Measurements from ENCODE around the gene CCDC146.
"Not testable (repeated sequence)": the region's sequence is repeated elsewhere in the genome, so short reads cannot be mapped to it uniquely, and the experiment has no call there.

The CCDC146 gene

GRCh38 chr7:77326131-77326530 lies 203.7 kb downstream of the CCDC146 start:
- Histone ChIP-seq H3K4me3 (ENCODE audit: low read length in 2 of 2) (no peak overlapping the region), H3K27me3 (ENCODE audit: control insufficient read depth in 2 of 2, insufficient read depth in 2 of 2, low read length in 2 of 2) (no peaks in the 10 kb centered on the region), H3K9ac (ENCODE audit: low read depth in 1 of 2, low read length in 2 of 2) (no peak overlapping the region), H3K4me1 (ENCODE audit: control insufficient read depth in 2 of 2, insufficient read depth in 2 of 2, low read length in 2 of 2) (peaks cover 0 to 5% of the 10 kb centered on the region in 2 donors), H3K9me3 (ENCODE audit: control insufficient read depth in 2 of 2, low read length in 2 of 2) (no peaks in the 10 kb centered on the region), H3K36me3 (ENCODE audit: control insufficient read depth in 2 of 2, insufficient read depth in 2 of 2, low read length in 2 of 2) (peaks cover 0 to 3% of the 10 kb centered on the region in 2 donors), H3K27ac (ENCODE audit: low read depth in 2 of 2, low read length in 2 of 2) (no peak overlapping the region)

GRCh38 chr7:77327067-77327931 lies 204.9 kb downstream of the CCDC146 start:
- Histone ChIP-seq H3K27me3 (ENCODE audit: control insufficient read depth in 2 of 2, insufficient read depth in 2 of 2, low read length in 2 of 2) (no peaks in the 10 kb centered on the region), H3K4me3 (ENCODE audit: low read length in 2 of 2) (no peak overlapping the region), H3K9ac (ENCODE audit: low read depth in 1 of 2, low read length in 2 of 2) (no peak overlapping the region), H3K4me1 (ENCODE audit: control insufficient read depth in 2 of 2, insufficient read depth in 2 of 2, low read length in 2 of 2) (peaks cover 0 to 7% of the 10 kb centered on the region in 2 donors), H3K27ac (ENCODE audit: low read depth in 2 of 2, low read length in 2 of 2) (peak overlapping the region; percentile 0 to 7), H3K9me3 (ENCODE audit: control insufficient read depth in 2 of 2, low read length in 2 of 2) (no peaks in the 10 kb centered on the region), H3K36me3 (ENCODE audit: control insufficient read depth in 2 of 2, insufficient read depth in 2 of 2, low read length in 2 of 2) (no peaks in the 10 kb centered on the region)

GRCh38 chr7:77327932-77328628 lies 205.7 kb downstream of the CCDC146 start:
- H3K36me3 ChIP-seq (ENCODE audit: control insufficient read depth in 2 of 2, insufficient read depth in 2 of 2, low read length in 2 of 2), result no peaks in the 10 kb centered on the region
- H3K27me3 ChIP-seq (ENCODE audit: control insufficient read depth in 2 of 2, insufficient read depth in 2 of 2, low read length in 2 of 2), result no peaks in the 10 kb centered on the region
- H3K9ac ChIP-seq (ENCODE audit: low read depth in 1 of 2, low read length in 2 of 2), result no peak overlapping the region
- H3K4me3 ChIP-seq (ENCODE audit: low read length in 2 of 2), result no peak overlapping the region
- peaks cover 0 to 7% of the 10 kb centered on the region in 2 donors for H3K4me1 ChIP-seq (ENCODE audit: control insufficient read depth in 2 of 2, insufficient read depth in 2 of 2, low read length in 2 of 2)
- no peaks in the 10 kb centered on the region for H3K9me3 ChIP-seq (ENCODE audit: control insufficient read depth in 2 of 2, low read length in 2 of 2)
- peak overlapping the region; percentile 0 to 7 for H3K27ac ChIP-seq (ENCODE audit: low read depth in 2 of 2, low read length in 2 of 2)

GRCh38 chr7:77328669-77329068 lies 206.3 kb downstream of the CCDC146 start:
- peaks cover 0 to 7% of the 10 kb centered on the region in 2 donors for H3K4me1 ChIP-seq (ENCODE audit: control insufficient read depth in 2 of 2, insufficient read depth in 2 of 2, low read length in 2 of 2)
- no peaks in the 10 kb centered on the region for H3K36me3 ChIP-seq (ENCODE audit: control insufficient read depth in 2 of 2, insufficient read depth in 2 of 2, low read length in 2 of 2)
- H3K9ac ChIP-seq (ENCODE audit: low read depth in 1 of 2, low read length in 2 of 2), result no peak overlapping the region
- H3K27ac ChIP-seq (ENCODE audit: low read depth in 2 of 2, low read length in 2 of 2), result no peak overlapping the region
- H3K4me3 ChIP-seq (ENCODE audit: low read length in 2 of 2), result no peak overlapping the region
- H3K27me3 ChIP-seq (ENCODE audit: control insufficient read depth in 2 of 2, insufficient read depth in 2 of 2, low read length in 2 of 2), result no peaks in the 10 kb centered on the region
- H3K9me3 ChIP-seq (ENCODE audit: control insufficient read depth in 2 of 2, low read length in 2 of 2), result no peaks in the 10 kb centered on the region

- Histone ChIP-seq H3K4me3 (ENCODE audit: low read length in 2 of 2) (no peak overlapping the region), H3K36me3 (ENCODE audit: control insufficient read depth in 2 of 2, insufficient read depth in 2 of 2, low read length in 2 of 2) (no peaks in the 10 kb centered on the region), H3K27me3 (ENCODE audit: control insufficient read depth in 2 of 2, insufficient read depth in 2 of 2, low read length in 2 of 2) (no peaks in the 10 kb centered on the region), H3K27ac (ENCODE audit: low read depth in 2 of 2, low read length in 2 of 2) (no peak overlapping the region), H3K9ac (ENCODE audit: low read depth in 1 of 2, low read length in 2 of 2) (no peak overlapping the region), H3K4me1 (ENCODE audit: control insufficient read depth in 2 of 2, insufficient read depth in 2 of 2, low read length in 2 of 2) (peaks cover 0 to 7% of the 10 kb centered on the region in 2 donors), H3K9me3 (ENCODE audit: control insufficient read depth in 2 of 2, low read length in 2 of 2) (no peaks in the 10 kb centered on the region)
These were observed 207.2 kb downstream of the CCDC146 start for GRCh38 chr7:77329466-77330168.

GRCh38 chr7:77330169-77330882 lies 207.9 kb downstream of the CCDC146 start:
- no peak overlapping the region for H3K4me3 ChIP-seq (ENCODE audit: low read length in 2 of 2)
- H3K9me3 ChIP-seq (ENCODE audit: control insufficient read depth in 2 of 2, low read length in 2 of 2), result no peaks in the 10 kb centered on the region
- no peaks in the 10 kb centered on the region for H3K36me3 ChIP-seq (ENCODE audit: control insufficient read depth in 2 of 2, insufficient read depth in 2 of 2, low read length in 2 of 2)
- H3K27ac ChIP-seq (ENCODE audit: low read depth in 2 of 2, low read length in 2 of 2), result peak overlapping the region; percentile 17 to 50
- H3K4me1 ChIP-seq (ENCODE audit: control insufficient read depth in 2 of 2, insufficient read depth in 2 of 2, low read length in 2 of 2), result peaks cover 0 to 7% of the 10 kb centered on the region in 2 donors
- no peaks in the 10 kb centered on the region for H3K27me3 ChIP-seq (ENCODE audit: control insufficient read depth in 2 of 2, insufficient read depth in 2 of 2, low read length in 2 of 2)
- no peak overlapping the region for H3K9ac ChIP-seq (ENCODE audit: low read depth in 1 of 2, low read length in 2 of 2)

GRCh38 chr7:77331938-77332695 lies 209.7 kb downstream of the CCDC146 start:
- Histone ChIP-seq H3K27ac (ENCODE audit: low read depth in 2 of 2, low read length in 2 of 2) (no peak overlapping the region), H3K4me3 (ENCODE audit: low read length in 2 of 2) (no peak overlapping the region), H3K27me3 (ENCODE audit: control insufficient read depth in 2 of 2, insufficient read depth in 2 of 2, low read length in 2 of 2) (no peaks in the 10 kb centered on the region), H3K4me1 (ENCODE audit: control insufficient read depth in 2 of 2, insufficient read depth in 2 of 2, low read length in 2 of 2) (peaks cover 0 to 7% of the 10 kb centered on the region in 2 donors), H3K9me3 (ENCODE audit: control insufficient read depth in 2 of 2, low read length in 2 of 2) (no peaks in the 10 kb centered on the region), H3K36me3 (ENCODE audit: control insufficient read depth in 2 of 2, insufficient read depth in 2 of 2, low read length in 2 of 2) (no peaks in the 10 kb centered on the region), H3K9ac (ENCODE audit: low read depth in 1 of 2, low read length in 2 of 2) (no peak overlapping the region)

- not testable (repeated sequence) for H3K9me3 ChIP-seq (ENCODE audit: control insufficient read depth in 2 of 2, low read length in 2 of 2); H3K9ac ChIP-seq (ENCODE audit: low read depth in 1 of 2, low read length in 2 of 2); H3K27me3 ChIP-seq (ENCODE audit: control insufficient read depth in 2 of 2, insufficient read depth in 2 of 2, low read length in 2 of 2); H3K36me3 ChIP-seq (ENCODE audit: control insufficient read depth in 2 of 2, insufficient read depth in 2 of 2, low read length in 2 of 2); H3K4me3 ChIP-seq (ENCODE audit: low read length in 2 of 2); H3K27ac ChIP-seq (ENCODE audit: low read depth in 2 of 2, low read length in 2 of 2); H3K4me1 ChIP-seq (ENCODE audit: control insufficient read depth in 2 of 2, insufficient read depth in 2 of 2, low read length in 2 of 2)
These were observed 211.6 kb downstream of the CCDC146 start for GRCh38 chr7:77334039-77334438.

- no peak overlapping the region for H3K9ac ChIP-seq (ENCODE audit: low read depth in 1 of 2, low read length in 2 of 2)
- H3K9me3 ChIP-seq (ENCODE audit: control insufficient read depth in 2 of 2, low read length in 2 of 2), result no peaks in the 10 kb centered on the region
- no peak overlapping the region for H3K27ac ChIP-seq (ENCODE audit: low read depth in 2 of 2, low read length in 2 of 2)
- H3K36me3 ChIP-seq (ENCODE audit: control insufficient read depth in 2 of 2, insufficient read depth in 2 of 2, low read length in 2 of 2), result no peaks in the 10 kb centered on the region
- no peak overlapping the region for H3K4me3 ChIP-seq (ENCODE audit: low read length in 2 of 2)
- no peaks in the 10 kb centered on the region for H3K27me3 ChIP-seq (ENCODE audit: control insufficient read depth in 2 of 2, insufficient read depth in 2 of 2, low read length in 2 of 2)
- H3K4me1 ChIP-seq (ENCODE audit: control insufficient read depth in 2 of 2, insufficient read depth in 2 of 2, low read length in 2 of 2), result peaks cover 12 to 13% of the 10 kb centered on the region in 2 donors
These were observed 213.2 kb downstream of the CCDC146 start for GRCh38 chr7:77335581-77335980.
